Trophoblast cell (in vitro differentiated cells and primary cell): Measurements from ENCODE around the gene NHERF1.

Experiments
- DNase-seq, 2 donors: peaks; one replicate each; pipeline ENCODE4 v3.0.0-alpha.2; 2016
- H2AFZ ChIP-seq: 2 replicates; pipeline ENCODE4 v1.6.1; 2013; ENCODE audit warnings: low read length, moderate library complexity, mild to moderate bottlenecking; ENCODE audit not compliant: insufficient read depth, poor library complexity
- H2AK5ac ChIP-seq: 2 replicates; pipeline ENCODE4 v1.6.1; 2013; ENCODE audit warnings: mild to moderate bottlenecking, low read length
- H2BK120ac ChIP-seq: 2 replicates; pipeline ENCODE4 v1.6.1; 2013; ENCODE audit warnings: low read length, mild to moderate bottlenecking, moderate library complexity; ENCODE audit not compliant: insufficient read depth, poor library complexity
- H2BK12ac ChIP-seq: 2 replicates; pipeline ENCODE4 v1.6.1; 2013; ENCODE audit warnings: mild to moderate bottlenecking, low read length, moderate library complexity
- H2BK5ac ChIP-seq: 2 replicates; pipeline ENCODE4 v1.6.1; 2013; ENCODE audit warnings: low read length, low read depth, moderate library complexity, mild to moderate bottlenecking; ENCODE audit not compliant: poor library complexity
- H3K14ac ChIP-seq: 2 replicates; pipeline ENCODE4 v1.6.1; 2013; ENCODE audit warnings: mild to moderate bottlenecking, low read length
- H3K18ac ChIP-seq: 2 replicates; pipeline ENCODE4 v1.6.1; 2013; ENCODE audit warnings: mild to moderate bottlenecking, low read length
- H3K23ac ChIP-seq: 2 replicates; pipeline ENCODE4 v1.6.1; 2013; ENCODE audit warnings: low read length
- H3K27ac ChIP-seq: 2 replicates; pipeline ENCODE4 v1.5.1; 2013; ENCODE audit warnings: low read depth, mild to moderate bottlenecking, inconsistent platforms, low read length, moderate library complexity
- H3K27me3 ChIP-seq: 2 replicates; pipeline ENCODE4 v1.6.1; 2013; ENCODE audit warnings: inconsistent platforms, mild to moderate bottlenecking, low read length, moderate library complexity; ENCODE audit not compliant: insufficient read depth
- H3K36me3 ChIP-seq, 2 experiments: 1 replicate in 1 of 2; 2 replicates in 1 of 2; pipeline ENCODE4 v1.6.1; 2013; ENCODE audit warnings: low read length in 2 of 2, mild to moderate bottlenecking in 2 of 2, moderate library complexity in 1 of 2; ENCODE audit not compliant: insufficient read depth in 2 of 2, control insufficient read depth in 1 of 2
- H3K4ac ChIP-seq: 2 replicates; pipeline ENCODE4 v1.6.1; 2013; ENCODE audit warnings: low read depth, mild to moderate bottlenecking, low read length, moderate library complexity
- H3K4me1 ChIP-seq, 2 experiments: 1 replicate in 1 of 2; 2 replicates in 1 of 2; pipeline ENCODE4 v1.6.1; 2013; ENCODE audit warnings: low read length in 2 of 2, mild to moderate bottlenecking in 2 of 2, moderate library complexity in 1 of 2; ENCODE audit not compliant: insufficient read depth in 2 of 2, control insufficient read depth in 1 of 2
- H3K4me2 ChIP-seq: 2 replicates; pipeline ENCODE4 v1.6.1; 2013; ENCODE audit warnings: inconsistent platforms, mild to moderate bottlenecking, low read length, moderate library complexity
- H3K4me3 ChIP-seq: 2 replicates; pipeline ENCODE4 v1.5.1; 2013; ENCODE audit warnings: mild to moderate bottlenecking, low read depth, low read length, inconsistent platforms
- H3K79me1 ChIP-seq: one replicate; pipeline ENCODE4 v1.6.1; 2013; ENCODE audit warnings: low read length
- H3K79me2 ChIP-seq: 2 replicates; pipeline ENCODE4 v1.6.1; 2013; ENCODE audit warnings: low read length, mild to moderate bottlenecking; ENCODE audit not compliant: control insufficient read depth, insufficient read depth, poor library complexity
- H3K9ac ChIP-seq: 2 replicates; pipeline ENCODE4 v1.6.1; 2013; ENCODE audit warnings: mild to moderate bottlenecking, low read length
- H3K9me3 ChIP-seq: 2 replicates; pipeline ENCODE4 v1.6.1; 2013; ENCODE audit warnings: low read depth, mild to moderate bottlenecking, control low read depth, inconsistent platforms, low read length; ENCODE audit not compliant: insufficient read depth
- H4K12ac ChIP-seq: 2 replicates; pipeline ENCODE4 v1.6.1; 2013; ENCODE audit warnings: low read depth, mild to moderate bottlenecking, low read length, moderate library complexity
- H4K8ac ChIP-seq: 2 replicates; pipeline ENCODE4 v1.6.1; 2013; ENCODE audit warnings: low read depth, mild to moderate bottlenecking, low read length, moderate library complexity
- H4K91ac ChIP-seq: one replicate; pipeline ENCODE4 v1.6.1; 2013; ENCODE audit warnings: low read depth, mild to moderate bottlenecking, low read length, moderate library complexity
- WGBS: extraction: QIAGEN DNeasy Blood & Tissue Kit; methylation state at CpG from one replicate; pipeline ENCODE4 v1.1.7; 2013; ENCODE audit warnings: missing lambda C conversion rate; ENCODE audit not compliant: insufficient read length, insufficient coverage; ENCODE audit errors: extremely low coverage; 5-methylcytosine and 5-hydroxymethylcytosine counted together

NHERF1 gene

DNA sequence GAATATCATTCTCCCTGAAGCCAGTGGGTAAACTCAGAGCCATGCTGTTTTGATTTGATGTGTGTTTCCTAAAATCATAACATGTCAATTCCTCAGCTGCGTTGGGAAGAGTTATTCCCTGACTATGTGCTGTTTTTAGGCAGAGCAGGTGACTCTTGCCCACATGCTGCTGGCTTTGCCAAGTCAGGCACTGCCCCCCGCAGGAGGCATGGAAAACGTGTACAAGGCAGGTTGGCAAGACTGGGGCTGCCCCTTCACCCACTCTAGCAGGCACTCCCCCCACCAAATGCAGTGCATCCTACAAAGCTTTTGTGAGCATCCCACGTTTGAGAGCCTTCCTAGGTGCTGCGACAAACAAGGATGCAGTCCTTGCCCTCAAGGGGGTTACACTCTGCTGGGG, 66.0 kb downstream of the NHERF1 start:
- H3K18ac ChIP-seq, result no peak overlapping the region
- DNase-seq, result no peak
- no peaks in the 10 kb centered on the region for H3K27me3 ChIP-seq
- H3K79me2 ChIP-seq, result no peaks in the 10 kb centered on the region
- H3K36me3 ChIP-seq, result peaks cover 7 to 17% of the 10 kb centered on the region in 2 experiments
- H3K23ac ChIP-seq, result no peak overlapping the region
- H2BK5ac ChIP-seq, result no peak overlapping the region
- H4K8ac ChIP-seq, result no peak overlapping the region
- no peak overlapping the region for H4K91ac ChIP-seq
- H3K27ac ChIP-seq, result no peak overlapping the region
- no peaks in the 10 kb centered on the region for H3K79me1 ChIP-seq
- no peak overlapping the region for H2AK5ac ChIP-seq
- no peak overlapping the region for H3K14ac ChIP-seq
- no peak overlapping the region for H4K12ac ChIP-seq
- no peak overlapping the region for H3K4me2 ChIP-seq
- H2BK120ac ChIP-seq, result no peak overlapping the region
- no peak overlapping the region for H3K4ac ChIP-seq
- no peaks in the 10 kb centered on the region for H3K4me1 ChIP-seq
- no peak overlapping the region for H3K9ac ChIP-seq
- no peak overlapping the region for H3K4me3 ChIP-seq
- no peak overlapping the region for H2AFZ ChIP-seq
- peaks cover 2% of the 10 kb centered on the region for H3K9me3 ChIP-seq
- no CpG with 5 or more reads among the region's 5 CpGs for WGBS
- H2BK12ac ChIP-seq, result no peak overlapping the region

DNA sequence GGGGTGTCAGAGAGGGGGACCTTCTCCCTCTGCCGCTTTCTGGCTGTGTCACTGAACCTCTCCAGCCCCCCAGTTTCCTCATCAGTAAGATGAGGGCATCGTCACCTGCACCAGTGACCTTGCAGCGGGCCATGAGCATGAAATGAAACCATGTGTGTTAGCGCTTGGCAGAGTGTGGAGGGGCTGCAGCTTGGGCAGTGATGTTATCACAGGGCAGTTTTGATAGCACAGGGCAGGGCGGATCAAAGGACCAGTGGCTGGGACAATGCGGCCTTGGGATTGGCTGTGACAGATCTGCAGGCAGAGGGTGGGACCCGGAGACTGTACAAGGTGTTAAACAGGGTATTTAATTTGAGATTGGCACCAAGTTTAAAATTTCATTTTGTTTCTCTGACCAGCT, 66.6 kb downstream of the NHERF1 start:
- no peak overlapping the region for H4K12ac ChIP-seq
- no peak overlapping the region for H4K8ac ChIP-seq
- H3K79me2 ChIP-seq, result no peaks in the 10 kb centered on the region
- no peak overlapping the region for H3K18ac ChIP-seq
- no peak overlapping the region for H3K23ac ChIP-seq
- H3K27me3 ChIP-seq, result no peaks in the 10 kb centered on the region
- peaks cover 12 to 20% of the 10 kb centered on the region in 2 experiments for H3K36me3 ChIP-seq
- no peak overlapping the region for H2AK5ac ChIP-seq
- H3K4me2 ChIP-seq, result no peak overlapping the region
- H2BK5ac ChIP-seq, result no peak overlapping the region
- no peak overlapping the region for H2AFZ ChIP-seq
- H2BK120ac ChIP-seq, result no peak overlapping the region
- H3K4ac ChIP-seq, result no peak overlapping the region
- H3K14ac ChIP-seq, result no peak overlapping the region
- H4K91ac ChIP-seq, result no peak overlapping the region
- H3K9me3 ChIP-seq, result peaks cover 2% of the 10 kb centered on the region
- H2BK12ac ChIP-seq, result no peak overlapping the region
- no peak overlapping the region for H3K27ac ChIP-seq
- H3K79me1 ChIP-seq, result no peaks in the 10 kb centered on the region
- H3K4me3 ChIP-seq, result no peak overlapping the region
- DNase-seq, result no peak
- no peaks in the 10 kb centered on the region for H3K4me1 ChIP-seq
- no peak overlapping the region for H3K9ac ChIP-seq
- no CpG with 5 or more reads among the region's 7 CpGs for WGBS

DNA sequence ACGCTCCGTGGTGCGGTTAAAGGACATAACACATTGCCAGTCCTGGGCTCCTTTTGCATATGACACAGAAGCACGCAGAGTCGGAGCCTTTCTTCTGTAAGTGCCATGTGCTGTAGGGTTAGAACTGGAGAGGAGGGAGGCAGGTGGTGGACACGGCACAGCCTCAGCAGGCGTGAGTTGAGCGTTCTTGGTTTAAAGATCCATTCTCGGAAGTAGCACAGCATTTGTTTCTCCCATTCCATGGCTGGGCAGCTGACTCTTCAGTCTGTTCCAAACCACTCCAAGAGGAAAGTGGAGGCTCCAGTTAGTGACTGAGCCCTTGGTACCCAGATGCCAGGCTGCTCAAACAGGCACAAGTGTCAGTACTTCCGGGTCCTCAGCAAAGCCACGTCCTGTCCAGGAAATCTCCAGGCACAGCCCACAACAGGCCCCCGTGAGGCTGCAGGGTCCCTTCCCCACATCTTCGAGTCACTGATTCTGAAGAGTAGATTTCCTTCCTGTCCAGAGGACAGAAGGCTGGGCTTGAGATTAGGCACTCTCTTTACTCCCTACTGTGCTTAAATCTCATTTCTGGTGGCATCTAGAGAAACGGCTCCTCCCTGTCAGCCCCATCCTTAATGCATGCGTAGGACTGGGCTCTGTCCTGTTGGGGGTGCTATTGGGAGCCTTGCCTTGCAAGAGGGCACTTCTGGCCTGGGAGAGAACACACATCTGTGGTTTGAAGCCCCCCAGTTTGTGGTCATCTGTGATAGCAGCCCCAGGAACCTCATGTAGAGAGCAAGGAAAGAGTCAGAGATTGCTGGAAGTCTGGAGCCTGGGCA, 67.3 kb downstream of the NHERF1 start:
- WGBS, result no CpG with 5 or more reads among the region's 15 CpGs
- DNase-seq, result no peak
- H2AFZ ChIP-seq, result no peak overlapping the region
- H3K4me3 ChIP-seq, result no peak overlapping the region
- no peak overlapping the region for H2AK5ac ChIP-seq
- H2BK5ac ChIP-seq, result no peak overlapping the region
- no peak overlapping the region for H3K4me2 ChIP-seq
- no peaks in the 10 kb centered on the region for H3K4me1 ChIP-seq
- no peak overlapping the region for H4K91ac ChIP-seq
- H3K9ac ChIP-seq, result no peak overlapping the region
- H3K27me3 ChIP-seq, result no peaks in the 10 kb centered on the region
- no peak overlapping the region for H4K8ac ChIP-seq
- no peak overlapping the region for H3K14ac ChIP-seq
- no peak overlapping the region for H2BK120ac ChIP-seq
- H3K27ac ChIP-seq, result no peak overlapping the region
- no peaks in the 10 kb centered on the region for H3K79me1 ChIP-seq
- no peak overlapping the region for H4K12ac ChIP-seq
- H3K23ac ChIP-seq, result no peak overlapping the region
- peaks cover 18% of the 10 kb centered on the region in 2 experiments for H3K36me3 ChIP-seq
- no peak overlapping the region for H3K4ac ChIP-seq
- peaks cover 2% of the 10 kb centered on the region for H3K9me3 ChIP-seq
- no peak overlapping the region for H2BK12ac ChIP-seq
- H3K18ac ChIP-seq, result no peak overlapping the region
- no peaks in the 10 kb centered on the region for H3K79me2 ChIP-seq

DNA sequence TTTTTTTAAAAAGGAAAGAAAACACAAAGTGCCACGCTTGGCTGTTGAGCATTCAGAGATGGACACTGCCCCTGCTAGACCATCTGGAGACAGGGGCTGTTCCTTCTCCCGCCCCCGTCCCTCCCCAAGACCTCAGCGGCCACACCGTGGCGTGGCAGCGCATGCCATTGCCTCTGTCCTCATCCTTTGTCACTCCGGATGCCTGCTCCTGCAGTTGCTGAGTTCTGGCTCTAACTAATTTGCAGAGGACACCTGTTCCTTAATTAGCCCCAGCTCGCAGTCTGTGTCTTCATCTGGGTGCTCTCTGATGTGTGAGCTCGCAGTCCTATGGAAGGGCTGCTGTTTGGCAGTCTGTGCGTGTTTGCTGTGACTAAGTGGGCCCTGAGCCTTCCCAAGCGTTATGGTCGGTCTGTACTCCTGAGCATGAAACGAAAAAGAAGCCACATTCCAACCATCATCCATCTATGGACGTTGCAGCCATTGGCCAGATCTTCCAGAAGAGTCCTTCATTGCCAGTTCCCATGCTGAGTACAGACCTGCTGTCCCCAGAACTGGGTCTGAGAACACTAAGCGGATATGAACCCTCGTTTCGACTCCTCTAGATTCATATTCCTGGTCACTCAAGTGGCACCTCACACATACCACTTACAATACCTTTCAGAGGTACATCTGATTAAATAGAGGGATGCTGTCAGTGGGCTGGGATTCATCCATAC, 68.6 kb downstream of the NHERF1 start:
- no peak overlapping the region for H3K4me2 ChIP-seq
- no peak overlapping the region for H2BK5ac ChIP-seq
- no peaks in the 10 kb centered on the region for H3K27me3 ChIP-seq
- peaks cover 21 to 25% of the 10 kb centered on the region in 2 experiments for H3K36me3 ChIP-seq
- DNase-seq, result no peak
- H4K91ac ChIP-seq, result no peak overlapping the region
- H3K18ac ChIP-seq, result no peak overlapping the region
- no peak overlapping the region for H2AK5ac ChIP-seq
- no peak overlapping the region for H2AFZ ChIP-seq
- no CpG with 5 or more reads among the region's 18 CpGs for WGBS
- H3K9ac ChIP-seq, result no peak overlapping the region
- no peak overlapping the region for H4K8ac ChIP-seq
- no peaks in the 10 kb centered on the region for H3K4me1 ChIP-seq
- H3K23ac ChIP-seq, result no peak overlapping the region
- H3K79me1 ChIP-seq, result no peaks in the 10 kb centered on the region
- peaks cover 2% of the 10 kb centered on the region for H3K9me3 ChIP-seq
- H3K4ac ChIP-seq, result no peak overlapping the region
- H3K4me3 ChIP-seq, result no peak overlapping the region
- H2BK120ac ChIP-seq, result no peak overlapping the region
- no peaks in the 10 kb centered on the region for H3K79me2 ChIP-seq
- H3K14ac ChIP-seq, result no peak overlapping the region
- H3K27ac ChIP-seq, result no peak overlapping the region
- no peak overlapping the region for H2BK12ac ChIP-seq
- H4K12ac ChIP-seq, result no peak overlapping the region
